ENCODE data around the gene CCDC60. TPM values are rescaled to one million over a fixed set of nuclear protein-coding genes. Genes with fewer than 3 reads are reported as not detected.
"Not testable (repeated sequence)": the region's sequence is repeated elsewhere in the genome, so short reads cannot be mapped to it uniquely, and the experiment has no call there.

The CCDC60 gene
- total RNA-seq, 1 donor from 2014 or later, result 3.5 TPM

DNA sequence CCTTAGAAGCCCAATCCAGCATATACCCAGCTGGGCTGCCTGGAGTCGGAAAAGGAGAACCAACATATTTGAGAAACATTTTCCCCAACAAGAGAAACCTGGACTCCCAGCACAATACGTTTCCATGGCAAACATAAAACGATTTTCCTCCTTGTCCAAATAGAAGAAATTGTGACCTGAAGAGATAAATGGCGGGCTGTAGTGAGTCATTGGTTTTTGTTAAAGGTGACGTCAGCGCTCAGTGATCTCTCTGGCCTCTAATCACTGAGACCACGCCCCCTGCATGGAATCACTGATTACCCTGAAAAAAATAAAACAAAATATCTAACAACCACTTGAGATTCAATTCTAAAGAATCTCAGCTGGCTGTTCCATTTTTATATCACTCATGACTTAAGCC is 6.0 kb downstream of the CCDC60 start:
- no peak for ATAC-seq

DNA sequence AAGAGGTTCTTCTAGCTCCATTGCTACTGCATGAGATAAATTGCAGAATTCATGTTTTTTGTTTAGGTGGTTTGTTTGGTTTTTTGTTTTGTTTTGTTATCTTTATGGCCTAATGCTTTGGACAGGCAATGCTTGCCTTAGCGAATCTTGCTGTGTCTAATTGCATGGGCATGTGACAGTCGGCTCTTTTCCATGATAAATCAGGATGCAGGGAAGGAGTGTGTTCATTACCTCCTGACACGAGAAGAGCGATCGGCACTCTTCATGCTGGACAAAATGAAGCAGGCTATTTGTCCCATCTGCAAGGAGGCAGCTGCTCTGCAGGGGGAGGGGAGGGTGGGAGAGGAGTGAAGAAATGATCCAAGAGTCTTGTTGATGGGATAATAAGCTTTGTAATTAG is 6.5 kb downstream of the CCDC60 start:
- ATAC-seq, result no peak

DNA sequence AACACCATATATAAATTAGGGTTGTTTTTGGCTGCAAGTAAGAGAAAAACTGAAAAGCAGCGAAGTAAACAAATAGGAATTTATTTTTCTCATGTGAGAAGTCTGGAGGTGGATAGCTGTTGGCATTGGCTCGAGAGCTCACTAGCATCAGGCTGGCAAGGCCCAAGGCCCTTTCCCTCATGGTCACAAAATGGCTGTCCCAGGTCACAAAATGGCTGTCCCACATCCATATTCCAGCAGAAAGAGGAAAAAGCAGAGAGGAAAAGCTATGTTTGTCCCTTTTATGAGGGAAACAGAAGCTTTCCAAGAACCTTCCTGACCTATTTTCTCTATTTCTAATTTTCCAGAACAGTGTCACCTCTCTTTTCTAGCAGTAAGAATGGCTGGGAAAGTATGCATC is 7.5 kb downstream of the CCDC60 start:
- no peak for ATAC-seq

GRCh38 chr12:119343130-119343529 is 8.6 kb downstream of the CCDC60 start:
- no peak for ATAC-seq

DNA sequence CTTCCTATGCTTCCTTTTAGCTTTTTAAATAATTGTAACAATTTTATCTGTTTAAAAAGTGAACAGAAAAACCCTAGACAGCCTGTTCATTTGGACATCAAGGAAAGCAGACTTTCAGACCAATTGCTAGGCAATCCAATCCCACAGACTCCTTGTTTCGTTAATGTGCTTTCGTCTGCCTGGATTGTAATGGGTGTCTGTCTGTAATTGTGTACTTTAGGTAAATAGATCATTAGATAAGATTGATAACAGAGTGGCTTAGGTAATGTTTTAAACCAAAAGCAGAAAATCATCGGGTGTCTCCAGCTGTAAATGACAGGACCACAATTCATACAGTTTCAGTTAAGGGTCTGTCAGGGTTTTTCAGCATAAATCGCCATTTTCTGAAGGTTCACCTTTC is 19.6 kb downstream of the CCDC60 start:
- ATAC-seq, result no peak

GRCh38 chr12:119360366-119360765 is 25.8 kb downstream of the CCDC60 start:
- ATAC-seq, result not testable (repeated sequence)

DNA sequence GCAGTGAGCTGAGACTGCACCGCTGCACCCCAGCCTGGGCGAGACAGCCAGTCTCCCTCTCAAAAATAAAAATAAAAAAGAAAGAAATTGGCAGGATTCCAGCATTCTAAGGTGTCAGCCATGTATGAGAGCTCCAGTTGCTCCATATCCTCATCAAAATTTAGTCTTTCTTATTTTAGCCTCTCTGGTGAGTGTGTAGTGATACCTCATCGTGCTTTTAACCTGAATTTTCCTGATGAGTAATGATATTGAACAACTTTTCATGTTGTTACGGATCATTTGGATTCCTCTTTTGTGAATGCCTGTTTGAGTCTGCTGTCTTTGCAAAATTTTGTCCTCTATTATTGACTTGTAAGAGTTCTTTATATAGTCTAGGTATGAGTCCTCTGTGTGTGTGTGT is 28.5 kb downstream of the CCDC60 start:
- ATAC-seq, result peak; percentile 91

DNA sequence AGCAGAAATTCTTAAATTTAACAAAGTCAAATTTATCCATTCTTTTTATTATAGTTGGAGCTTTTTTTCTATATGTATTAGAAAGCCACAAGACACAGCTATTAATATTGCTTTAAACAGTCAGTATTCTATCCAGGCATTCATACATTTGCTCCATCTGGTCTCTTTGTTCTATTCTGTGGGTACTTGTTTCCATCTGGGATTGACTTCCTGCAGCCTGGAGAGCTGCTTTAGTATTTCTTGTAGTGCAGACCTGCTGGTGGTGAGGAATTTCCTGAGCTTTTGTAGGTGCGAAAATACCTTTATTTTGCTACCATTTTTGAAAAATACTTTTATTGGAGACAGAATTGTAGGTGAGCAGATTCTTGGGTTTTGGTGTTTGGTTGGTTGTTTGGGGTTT is 29.0 kb downstream of the CCDC60 start:
- ATAC-seq, result no peak

- no peak for ATAC-seq
These were observed 30.9 kb downstream of the CCDC60 start for GRCh38 chr12:119365451-119365850.

- no peak for ATAC-seq
These were observed 31.5 kb downstream of the CCDC60 start for GRCh38 chr12:119366007-119366406.

DNA sequence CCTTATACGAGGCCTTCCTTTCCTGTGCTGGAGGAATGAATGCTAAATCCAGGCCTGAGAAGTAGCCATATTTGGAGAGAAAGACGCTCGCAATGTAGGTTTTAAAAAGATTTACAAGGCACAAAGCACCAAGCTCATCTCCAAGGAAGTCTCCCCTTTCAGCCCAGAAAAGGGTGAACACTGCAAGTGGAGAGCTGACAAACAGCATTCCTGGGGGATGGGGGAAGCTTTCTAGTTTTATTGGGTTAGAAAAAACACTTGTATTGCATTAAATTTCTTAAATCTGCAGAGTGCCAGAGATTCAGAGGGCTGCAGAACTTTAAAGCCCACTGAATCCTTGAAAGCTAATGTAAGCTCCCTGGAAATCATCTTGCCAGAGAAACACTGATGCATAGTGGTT is 34.6 kb downstream of the CCDC60 start:
- no peak for ATAC-seq

- peak; percentile 87 for ATAC-seq
These were observed 35.5 kb downstream of the CCDC60 start for GRCh38 chr12:119369907-119370546.

DNA sequence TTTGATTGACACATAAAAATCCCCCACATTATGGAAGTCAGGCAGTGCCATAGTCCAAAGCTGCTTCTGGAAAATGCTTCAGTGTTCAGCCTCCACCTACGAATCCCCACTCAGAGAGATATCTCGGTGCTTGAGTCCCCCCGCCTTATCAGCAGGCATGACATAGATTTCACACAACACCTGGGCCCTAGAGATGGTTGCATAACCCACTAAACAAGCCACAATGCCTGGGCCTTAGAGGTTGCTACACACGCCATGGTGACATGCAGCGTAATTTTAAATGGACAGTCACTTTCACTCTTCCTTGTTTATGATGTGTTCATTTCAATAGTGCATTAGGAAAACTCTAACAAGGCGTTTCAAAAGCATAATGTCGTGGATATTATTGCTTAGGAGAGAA is 38.0 kb downstream of the CCDC60 start:
- ATAC-seq, result no peak

- ATAC-seq, result no peak
These were observed 38.5 kb downstream of the CCDC60 start for GRCh38 chr12:119373001-119373400.

GRCh38 chr12:119373666-119374065 is 39.1 kb downstream of the CCDC60 start:
- no peak for ATAC-seq

DNA sequence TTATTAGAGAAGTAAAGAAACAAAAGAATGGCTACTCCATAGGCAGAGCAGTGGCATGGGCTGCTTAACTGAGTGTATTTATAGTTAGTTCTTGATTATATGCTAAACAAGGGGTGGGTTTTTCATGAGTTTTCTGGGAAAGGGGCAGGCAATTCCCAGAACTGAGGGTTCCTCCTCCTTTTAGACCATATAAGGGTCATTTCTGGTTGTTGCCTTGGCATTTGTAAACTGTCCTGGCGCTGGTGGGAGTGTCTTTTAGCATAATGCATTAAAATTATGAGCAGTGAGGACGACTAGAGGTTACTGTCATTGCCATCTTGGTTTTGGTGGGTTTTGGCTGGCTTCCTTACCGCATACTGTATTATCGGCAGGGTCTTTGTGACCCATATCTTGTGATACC is 40.1 kb downstream of the CCDC60 start:
- ATAC-seq, result no peak

DNA sequence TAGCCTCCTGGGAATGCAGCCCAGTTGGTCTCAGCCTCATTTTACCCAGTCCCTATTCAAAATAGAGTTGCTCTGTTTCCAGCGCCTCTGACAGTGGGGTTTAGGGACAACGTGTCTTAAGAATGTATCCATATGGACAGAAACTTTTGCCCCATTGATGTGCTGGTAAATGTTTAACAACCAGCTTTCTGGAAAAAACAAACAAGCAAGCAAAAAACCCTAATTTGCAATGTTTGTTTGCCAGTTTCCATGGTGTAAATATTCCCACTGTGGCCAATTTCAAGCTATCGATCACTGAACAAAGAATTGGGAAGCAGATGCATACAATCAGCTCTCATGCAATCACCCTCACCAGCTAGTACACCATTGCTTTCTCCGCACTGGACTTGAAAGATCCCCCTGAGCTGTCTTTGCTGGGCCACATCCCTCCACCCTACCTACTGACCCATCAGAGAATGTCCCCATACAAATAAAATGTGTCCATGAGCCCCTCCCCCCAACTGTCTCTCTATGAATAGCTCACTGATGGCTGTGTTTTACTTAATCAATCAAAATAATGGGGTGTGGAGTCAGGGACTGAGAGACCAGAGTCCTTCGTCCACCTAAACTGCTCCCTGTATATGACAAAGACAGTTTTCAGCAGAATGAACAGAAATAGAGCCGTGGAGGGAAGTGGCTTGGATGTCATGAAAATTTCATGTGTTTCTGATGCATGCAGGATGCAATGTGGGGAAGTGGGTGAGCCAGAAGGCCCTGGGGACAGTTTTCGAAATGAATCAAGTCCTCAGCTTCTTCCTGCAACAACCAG is 40.8 kb downstream of the CCDC60 start:
- no peak for ATAC-seq

DNA sequence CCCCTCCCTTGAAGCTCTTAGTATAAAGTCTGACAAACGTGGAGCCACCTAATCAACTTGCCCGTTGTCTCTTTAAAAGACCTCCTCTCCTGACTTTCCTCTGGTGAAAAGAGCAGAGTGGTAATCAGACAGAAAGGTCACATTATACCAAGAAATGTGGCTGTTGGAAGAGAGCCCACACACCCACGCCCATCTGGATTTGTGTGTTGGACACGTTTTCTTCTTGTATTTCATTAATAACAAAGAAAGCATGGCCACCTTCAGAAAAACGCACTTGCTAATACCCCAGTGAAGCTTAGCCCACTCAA is 41.3 kb downstream of the CCDC60 start:
- no peak for ATAC-seq

DNA sequence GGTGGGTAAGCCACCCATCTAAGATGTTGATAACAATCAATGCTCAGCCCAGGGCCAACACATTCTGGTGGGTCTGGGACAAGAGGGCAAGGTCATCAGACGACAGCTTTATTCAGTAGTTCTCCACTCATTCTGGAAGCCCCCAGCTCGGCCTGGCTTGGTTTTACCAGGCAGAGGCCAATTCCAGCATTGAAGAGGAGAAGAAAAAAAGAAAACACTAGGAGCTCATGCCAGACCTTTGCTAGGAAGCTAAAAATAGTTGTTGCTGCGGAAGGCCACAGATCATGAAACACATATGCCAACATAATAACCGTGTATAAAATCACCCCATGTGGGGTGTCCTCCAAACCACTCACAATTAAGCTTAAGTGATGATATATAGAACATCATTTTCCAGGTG is 44.4 kb downstream of the CCDC60 start:
- ATAC-seq, result no peak

- ATAC-seq, result no peak
These were observed 47.1 kb downstream of the CCDC60 start for GRCh38 chr12:119381471-119382235.

- no peak for ATAC-seq
These were observed 48.7 kb downstream of the CCDC60 start for GRCh38 chr12:119383206-119383605.

GRCh38 chr12:119384340-119384739 is 49.8 kb downstream of the CCDC60 start:
- ATAC-seq, result no peak

- ATAC-seq, result no peak
These were observed 51.1 kb downstream of the CCDC60 start for GRCh38 chr12:119385659-119386058.

DNA sequence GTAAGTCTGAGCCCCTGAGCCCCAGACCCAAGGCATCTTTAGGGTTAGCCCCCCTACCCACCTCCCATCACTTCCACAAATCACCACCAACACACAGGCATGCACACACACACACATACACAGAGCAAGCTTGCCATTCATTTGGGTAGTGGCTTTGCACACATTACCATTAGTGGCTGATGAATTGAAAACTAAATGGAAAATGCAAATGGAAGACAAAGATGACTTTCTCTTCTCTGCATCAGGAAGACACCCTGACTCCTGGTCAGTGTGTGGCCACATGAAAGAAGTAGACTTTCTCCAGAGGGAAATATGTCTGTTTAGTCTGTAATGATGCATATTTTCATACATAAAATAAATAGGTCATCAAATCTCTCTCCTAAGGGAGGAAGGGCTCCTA is 55.2 kb downstream of the CCDC60 start:
- no peak for ATAC-seq

Measured in esophagus mucosa (tissue), 1 donor.